ENCODE results near the gene MEN1. TPM values are rescaled to one million over a fixed set of nuclear protein-coding genes. Genes with fewer than 3 reads are reported as not detected.

Gene MEN1
- total RNA-seq, result 16.6 and 17.4 TPM in 2 replicates

GRCh38 chr11:64810271-64810890, at the start of gene MEN1:
Gene MEN1 (minus strand): TSS chr11:64810551. CDS start chr11:64810109, 442 bp downstream.

GRCh38 chr11:64844330-64845128, 34.2 kb upstream of the MEN1 start, which contains the start of gene CDC42BPG:
Gene CDC42BPG (minus strand): TSS chr11:64844653. CDS start chr11:64844569, 84 bp downstream.

GRCh38 chr11:64803158-64803845, 7.0 kb downstream of the MEN1 start, which contains the start of gene MAP4K2:
Gene MAP4K2 (minus strand): TSS chr11:64803214. CDS start chr11:64803149, 65 bp downstream.

GRCh38 chr11:64778473-64779298, 31.7 kb downstream of the MEN1 start, which contains the start of gene SF1:
Gene SF1 (minus strand): TSS chr11:64778542. CDS start chr11:64778392, 150 bp downstream.

GRCh38 chr11:64759722-64760719, 50.3 kb downstream of the MEN1 start, which contains the start of gene PYGM:
Gene PYGM (minus strand): TSS chr11:64759974. CDS start chr11:64759898, 76 bp downstream.

Other genes with a start within 250 kb of the MEN1 start
- not detected in 2 replicates for gene SLC22A12, start 219.3 kb downstream of the MEN1 start, total RNA-seq
- 0.55 and 1.5 TPM in 2 replicates for gene NRXN2, start 87.4 kb downstream of the MEN1 start, total RNA-seq
- gene RASGRP2, start 66.4 kb downstream of the MEN1 start, total RNA-seq, result 0.33 and 1.2 TPM in 2 replicates
- 0.33 and 0.87 TPM in 2 replicates for gene PYGM, start 50.6 kb downstream of the MEN1 start, total RNA-seq
- 86.7 and 110 TPM in 2 replicates for gene SF1, start 32.0 kb downstream of the MEN1 start, total RNA-seq
- gene MAP4K2, start 7.3 kb downstream of the MEN1 start, total RNA-seq, result 10.5 and 14.4 TPM in 2 replicates
- 0.11 and 0.12 TPM in 2 replicates for gene CDC42BPG, start 34.1 kb upstream of the MEN1 start, total RNA-seq
- 61.5 and 111 TPM in 2 replicates for gene EHD1, start 68.1 kb upstream of the MEN1 start, total RNA-seq
- gene ATG2A, start 106.7 kb upstream of the MEN1 start, total RNA-seq, result 15.4 and 17.5 TPM in 2 replicates
- 7.6 and 12.4 TPM in 2 replicates for gene PPP2R5B, start 114.1 kb upstream of the MEN1 start, total RNA-seq
- gene GPHA2, start 125.3 kb upstream of the MEN1 start, total RNA-seq, result not detected in 2 replicates
- gene MAJIN, start 161.6 kb upstream of the MEN1 start, total RNA-seq, result not detected in 2 replicates
- gene BATF2, start 186.4 kb upstream of the MEN1 start, total RNA-seq, result 0.50 and 0.77 TPM in 2 replicates
- 74.7 and 104 TPM in 2 replicates for gene ARL2, start 203.6 kb upstream of the MEN1 start, total RNA-seq
- 7.4 and 10.4 TPM in 2 replicates for gene SNX15, start 216.9 kb upstream of the MEN1 start, total RNA-seq
- 8.4 and 20.3 TPM in 2 replicates for gene SAC3D1, start 230.7 kb upstream of the MEN1 start, total RNA-seq
- gene NAALADL1, start 248.0 kb upstream of the MEN1 start, total RNA-seq, result 24.7 and 31.5 TPM in 2 replicates